Thyroid gland (tissue), 4 donors: ENCODE data around the gene PTPRG. TPM values are rescaled to one million over a fixed set of nuclear protein-coding genes. Genes with fewer than 3 reads are reported as not detected.

Source experiments
- DNase-seq, 2 donors: peaks; one replicate each; pipeline ENCODE4 v3.0.0-alpha.2; 2019
- H3K27ac ChIP-seq, 3 donors: fragments of 200-600 bp; sonication (generic); 1 replicate in 2 of 3; 2 replicates in 1 of 3; pipeline ENCODE4 v1.5.1; 2016 to 2019; ENCODE audit warnings: mild to moderate bottlenecking in 1 of 3, moderate library complexity in 1 of 3
- H3K27me3 ChIP-seq: fragments of 200-600 bp; sonication (generic); one replicate; pipeline ENCODE4 v1.5.1; 2019
- H3K36me3 ChIP-seq, 2 donors: fragments of 200-600 bp; sonication (generic); one replicate each; pipeline ENCODE4 v1.5.1; 2016 to 2019
- H3K4me1 ChIP-seq, 2 donors: fragments of 200-600 bp; sonication (generic); one replicate each; pipeline ENCODE4 v1.5.1; 2017 to 2019
- H3K4me3 ChIP-seq, 3 donors: fragments of 200-600 bp; sonication (generic); replicated peaks in 1 of 3; 1 replicate in 2 of 3; 2 replicates in 1 of 3; pipeline ENCODE4 v1.5.1; 2016; ENCODE audit warnings: mild to moderate bottlenecking in 1 of 3
- H3K9me3 ChIP-seq: fragments of 200-600 bp; sonication (generic); one replicate; pipeline ENCODE4 v1.5.1; 2017
- CTCF ChIP-seq, 6 experiments: fragments of 200-600 bp in 3 of 6; fragments of 450-650 bp in 3 of 6; sonication (generic) in 3 of 6; IDR thresholded peaks; one replicate each; pipeline ENCODE4 v1.5.1; 2016 to 2019; ENCODE audit warnings: antibody characterized with exemption in 6 of 6, mild to moderate bottlenecking in 2 of 6, inconsistent platforms in 1 of 6, moderate library complexity in 1 of 6
- POLR2A ChIP-seq, 2 donors: fragments of 450-650 bp; IDR thresholded peaks; one replicate each; pipeline ENCODE4 v1.6.1; 2017; ENCODE audit warnings: antibody characterized with exemption in 2 of 2, mild to moderate bottlenecking in 2 of 2, moderate library complexity in 1 of 2
- WGBS, 2 donors: methylation state at CpG; one replicate each; pipeline ENCODE4 v1.1.5; 2017; 5-methylcytosine and 5-hydroxymethylcytosine counted together
- intact Hi-C: fragments of 100-400 bp; cut with DNase I; formaldehyde crosslinking; loops from one replicate; pipeline ENCODE4 v1.15.1; 2023
- total RNA-seq, 4 donors: library from RNA; depleted of rRNA; stranded (reverse); fragments of >200 nt; gene quantifications; one replicate each; pipeline ENCODE4 v1.2.3, GENCODE V29; 2016

The PTPRG gene
- total RNA-seq, 4 donors from 2014 or later: 81.6 to 207 (median 132) TPM

GRCh38 chr3:62109534-62109933, 548.2 kb downstream of the PTPRG start:
- Histone ChIP-seq H3K27ac (no peak overlapping the region), H3K4me3 (no peak overlapping the region), H3K36me3 (no peaks in the 10 kb centered on the region), H3K9me3 (no peaks in the 10 kb centered on the region), H3K27me3 (no peaks in the 10 kb centered on the region), H3K4me1 (no peaks in the 10 kb centered on the region)
- no peak for DNase-seq
- intact Hi-C loops: no loop called here
- TF ChIP-seq CTCF (IDR thresholded peaks at IDR 0.05): no peak
- no peak for TF ChIP-seq POLR2A (IDR thresholded peaks at IDR 0.05)
- 95 to 100% methylated on average over 1 of the region's 1 CpG for WGBS, 2 donors

GRCh38 chr3:62110443-62111225, 549.3 kb downstream of the PTPRG start:
- Histone ChIP-seq H3K36me3 (no peaks in the 10 kb centered on the region), H3K27me3 (no peaks in the 10 kb centered on the region), H3K27ac (no peak overlapping the region), H3K4me3 (no peak overlapping the region), H3K4me1 (no peaks in the 10 kb centered on the region), H3K9me3 (no peaks in the 10 kb centered on the region)
- intact Hi-C loops: no loop called here
- TF ChIP-seq POLR2A (IDR thresholded peaks at IDR 0.05): no peak
- no peak for TF ChIP-seq CTCF (IDR thresholded peaks at IDR 0.05)
- DNase-seq: no peak
- WGBS, 2 donors: 92 to 94% methylated on average over 5 of the region's 5 CpGs

- no peak for TF ChIP-seq CTCF (IDR thresholded peaks at IDR 0.05)
- no peak for TF ChIP-seq POLR2A (IDR thresholded peaks at IDR 0.05)
- H3K4me1 ChIP-seq: no peaks in the 10 kb centered on the region
- H3K9me3 ChIP-seq: no peaks in the 10 kb centered on the region
- DNase-seq: no peak
- no peaks in the 10 kb centered on the region for H3K27me3 ChIP-seq
- H3K36me3 ChIP-seq: no peaks in the 10 kb centered on the region
- WGBS, 2 donors: 97 to 98% methylated on average over 3 of the region's 3 CpGs
- no peak overlapping the region for H3K4me3 ChIP-seq
- H3K27ac ChIP-seq: no peak overlapping the region
- intact Hi-C loops: no loop called here
Observed at GRCh38 chr3:62113092-62113491, 551.7 kb downstream of the PTPRG start.

- intact Hi-C loops: no loop called here
- no peaks in the 10 kb centered on the region for H3K27me3 ChIP-seq
- no peak for DNase-seq
- no peaks in the 10 kb centered on the region for H3K9me3 ChIP-seq
- TF ChIP-seq CTCF (IDR thresholded peaks at IDR 0.05): no peak
- TF ChIP-seq POLR2A (IDR thresholded peaks at IDR 0.05): no peak
- H3K4me3 ChIP-seq: no peak overlapping the region
- WGBS, 2 donors: 96 to 100% methylated on average over 1 of the region's 1 CpG
- H3K27ac ChIP-seq: no peak overlapping the region
- H3K4me1 ChIP-seq: no peaks in the 10 kb centered on the region
- H3K36me3 ChIP-seq: no peaks in the 10 kb centered on the region
Observed at GRCh38 chr3:62114763-62115162, 553.4 kb downstream of the PTPRG start.

GRCh38 chr3:62117903-62118548, 556.7 kb downstream of the PTPRG start:
- no peak for DNase-seq
- Histone ChIP-seq H3K36me3 (no peaks in the 10 kb centered on the region), H3K9me3 (no peaks in the 10 kb centered on the region), H3K4me3 (no peak overlapping the region), H3K27ac (no peak overlapping the region), H3K27me3 (no peaks in the 10 kb centered on the region), H3K4me1 (no peaks in the 10 kb centered on the region)
- TF ChIP-seq CTCF (IDR thresholded peaks at IDR 0.05) (no peak), POLR2A (IDR thresholded peaks at IDR 0.05) (no peak)
- intact Hi-C loops: no loop called here
- 71 to 77% methylated on average over 3 of the region's 3 CpGs for WGBS, 2 donors
